IMR-90 (cell line): ENCODE data around the gene RTEL1. TPM values are rescaled to one million over a fixed set of nuclear protein-coding genes. Genes with fewer than 3 reads are reported as not detected.
A peak's percentile ranks its signal among the peaks of the same experiment; 100 is the strongest.

Experiments used
- ATAC-seq: fragments of 200-7000 bp; cut with Tn5 transposase; 2 replicates; pipeline ENCODE4 v1.9.1; 2020; ENCODE audit warnings: low read depth, mild to moderate bottlenecking, moderate library complexity
- BruUV-seq: library from RNA; stranded (reverse); fragments of 400-500 nt; replicated peaks from 2 replicates; lab custom pipeline; 2021; lab: Mats Ljungman, UMichigan
- CTCF ChIA-PET: fragments of 300-600 bp; formaldehyde crosslinking; extraction: SDS; loops from one replicate; lab custom pipeline; 2021; ENCODE audit warnings: antibody characterized with exemption; lab: Yijun Ruan, JAX
- POLR2A ChIA-PET: fragments of 300-600 bp; sonication (Branson Sonifier 250); formaldehyde crosslinking; loops from one replicate; lab custom pipeline; 2022; ENCODE audit warnings: antibody characterized with exemption; ENCODE audit not compliant: unreplicated experiment; lab: Charles Lee
- DNase-seq: peaks from one replicate; pipeline ENCODE4 v3.0.0; 2013
- H2AFZ ChIP-seq: replicated peaks from 2 replicates; pipeline ENCODE3; 2013; ENCODE audit warnings: low read length, mild to moderate bottlenecking; ENCODE audit not compliant: poor library complexity
- H2AK5ac ChIP-seq: 2 replicates; pipeline ENCODE4 v1.6.1; 2013; ENCODE audit warnings: low read depth, low read length, inconsistent platforms
- H2AK9ac ChIP-seq: replicated peaks from 2 replicates; pipeline ENCODE3; 2013; ENCODE audit warnings: mild to moderate bottlenecking, low read depth, low read length, moderate library complexity; ENCODE audit not compliant: poor library complexity
- H2BK120ac ChIP-seq: 2 replicates; pipeline ENCODE4 v1.6.1; 2013; ENCODE audit warnings: low read depth, low read length, inconsistent platforms
- H2BK15ac ChIP-seq: 3 replicates; pipeline ENCODE4 v1.6.1; 2013; ENCODE audit warnings: low read depth, low read length, inconsistent platforms
- H2BK20ac ChIP-seq: 2 replicates; pipeline ENCODE4 v1.6.1; 2013; ENCODE audit warnings: low read depth, mild to moderate bottlenecking, inconsistent platforms, low read length, moderate library complexity
- H2BK5ac ChIP-seq: 2 replicates; pipeline ENCODE4 v1.6.1; 2013; ENCODE audit warnings: mild to moderate bottlenecking, low read depth, low read length, inconsistent platforms; ENCODE audit not compliant: poor library complexity, severe bottlenecking
- H3K14ac ChIP-seq: replicated peaks from 2 replicates; pipeline ENCODE4 v1.6.1; 2013; ENCODE audit warnings: low read depth, low read length, inconsistent platforms
- H3K18ac ChIP-seq: 2 replicates; pipeline ENCODE4 v1.6.1; 2013; ENCODE audit warnings: low read depth, low read length, control low read depth
- H3K23ac ChIP-seq: 2 replicates; pipeline ENCODE4 v1.6.1; 2013; ENCODE audit warnings: low read depth, low read length, inconsistent platforms
- H3K27ac ChIP-seq: 2 replicates; pipeline ENCODE4 v1.5.1; 2013; ENCODE audit warnings: mild to moderate bottlenecking, control low read depth, low read length; ENCODE audit not compliant: insufficient read depth
- H3K27me3 ChIP-seq: 2 replicates; pipeline ENCODE4 v1.6.1; 2013; ENCODE audit warnings: low read length; ENCODE audit not compliant: control insufficient read depth, insufficient read depth
- H3K36me3 ChIP-seq: 2 replicates; pipeline ENCODE4 v1.6.1; 2013; ENCODE audit warnings: low read length, mixed read lengths; ENCODE audit not compliant: control insufficient read depth, insufficient read depth
- H3K4ac ChIP-seq: 2 replicates; pipeline ENCODE4 v1.6.1; 2013; ENCODE audit warnings: low read depth, low read length, inconsistent platforms
- H3K4me1 ChIP-seq: 2 replicates; pipeline ENCODE4 v1.6.1; 2013; ENCODE audit warnings: low read length, mixed read lengths; ENCODE audit not compliant: control insufficient read depth, insufficient read depth
- H3K4me2 ChIP-seq: 2 replicates; pipeline ENCODE4 v1.6.1; 2013; ENCODE audit warnings: low read depth, mild to moderate bottlenecking, control low read depth, low read length, moderate library complexity
- H3K4me3 ChIP-seq: 2 replicates; pipeline ENCODE4 v1.5.1; 2013; ENCODE audit warnings: low read depth, mild to moderate bottlenecking, control low read depth, low read length, moderate library complexity; ENCODE audit not compliant: insufficient read depth
- H3K56ac ChIP-seq: 2 replicates; pipeline ENCODE4 v1.6.1; 2013; ENCODE audit warnings: low read length, inconsistent platforms; ENCODE audit not compliant: insufficient read depth; ENCODE audit errors: extremely low read depth
- H3K79me1 ChIP-seq, 2 experiments: 2 replicates each; pipeline ENCODE4 v1.6.1; 2013; ENCODE audit warnings: low read length in 2 of 2, inconsistent platforms in 1 of 2, low read depth in 1 of 2
- H3K9ac ChIP-seq: 2 replicates; pipeline ENCODE4 v1.6.1; 2013; ENCODE audit warnings: low read depth, low read length, control low read depth
- H3K9me1 ChIP-seq: 2 replicates; pipeline ENCODE4 v1.6.1; 2013; ENCODE audit warnings: low read length, inconsistent platforms; ENCODE audit not compliant: insufficient read depth
- H3K9me3 ChIP-seq: 2 replicates; pipeline ENCODE4 v1.6.1; 2013; ENCODE audit warnings: low read length; ENCODE audit not compliant: control insufficient read depth, insufficient read depth
- H4K20me1 ChIP-seq: 2 replicates; pipeline ENCODE4 v1.6.1; 2013; ENCODE audit warnings: low read length, inconsistent platforms; ENCODE audit not compliant: insufficient read depth
- H4K5ac ChIP-seq: 2 replicates; pipeline ENCODE4 v1.6.1; 2013; ENCODE audit warnings: mild to moderate bottlenecking, low read depth, low read length, control low read depth
- H4K8ac ChIP-seq, 2 experiments: 2 replicates each; pipeline ENCODE4 v1.6.1; 2013; ENCODE audit warnings: low read depth in 2 of 2, low read length in 2 of 2, control low read depth in 1 of 2, inconsistent platforms in 1 of 2
- H4K91ac ChIP-seq: 2 replicates; pipeline ENCODE4 v1.6.1; 2013; ENCODE audit warnings: low read depth, low read length, inconsistent platforms; ENCODE audit not compliant: insufficient read depth
- CEBPB ChIP-seq: IDR thresholded peaks from 2 replicates; pipeline ENCODE4 v1.6.1; 2012; ENCODE audit warnings: low read depth, low read length, improper control_type of control experiment
- FOS ChIP-seq: fragments of 150-350 bp; IDR thresholded peaks from 2 replicates; pipeline ENCODE4 v1.6.1; 2016; ENCODE audit warnings: low read depth, low read length
- MXI1 ChIP-seq: IDR thresholded peaks from 2 replicates; pipeline ENCODE4 v1.6.1; 2012; ENCODE audit warnings: low read depth, mild to moderate bottlenecking, low read length, moderate library complexity, borderline replicate concordance
- WGBS, 2 experiments: methylation state at CpG; one replicate each; pipeline versions ENCODE4 v1.1.5 to v1.1.7; 2013; ENCODE audit warnings: missing lambda C conversion rate in 2 of 2; ENCODE audit not compliant: insufficient read length in 1 of 2; ENCODE audit errors: extremely low coverage in 2 of 2; 5-methylcytosine and 5-hydroxymethylcytosine counted together
- dilution Hi-C: fragments of 300-500 bp; cut with HindIII; formaldehyde crosslinking; loops from one replicate; pipeline ENCODE4 v1.14.3; 2018; ENCODE audit warnings: low sequenced_read_pairs; ENCODE audit not compliant: unreplicated experiment
- in situ Hi-C: fragments of 300-500 bp; cut with MboI; formaldehyde crosslinking; loops from 3 replicates; pipeline ENCODE4 v1.14.3; 2019; ENCODE audit warnings: low sequenced_read_pairs, inconsistent platforms, mixed read lengths
- intact Hi-C: fragments of 100-400 bp; cut with micrococcal nuclease; formaldehyde crosslinking; loops from 2 replicates; pipeline ENCODE4 v1.10.0; 2022
- polyA plus RNA-seq, 3 experiments: library from polyadenylated mRNA; depleted of rRNA; stranded (reverse); fragments of >200 nt; gene quantifications; 2 replicates each; pipeline ENCODE4 v1.2.3, GENCODE V29; 2012; ENCODE audit warnings: low replicate concordance in 1 of 3
- total RNA-seq: library from RNA; depleted of rRNA; stranded (reverse); fragments of >200 nt; gene quantifications from 2 replicates; pipeline ENCODE4 v1.2.3, GENCODE V29; 2012

Gene RTEL1
- total and polyA plus RNA-seq, 2 of the 4 experiments (the other 2 are of a cell fraction): 14.7 to 18.8 TPM

DNA sequence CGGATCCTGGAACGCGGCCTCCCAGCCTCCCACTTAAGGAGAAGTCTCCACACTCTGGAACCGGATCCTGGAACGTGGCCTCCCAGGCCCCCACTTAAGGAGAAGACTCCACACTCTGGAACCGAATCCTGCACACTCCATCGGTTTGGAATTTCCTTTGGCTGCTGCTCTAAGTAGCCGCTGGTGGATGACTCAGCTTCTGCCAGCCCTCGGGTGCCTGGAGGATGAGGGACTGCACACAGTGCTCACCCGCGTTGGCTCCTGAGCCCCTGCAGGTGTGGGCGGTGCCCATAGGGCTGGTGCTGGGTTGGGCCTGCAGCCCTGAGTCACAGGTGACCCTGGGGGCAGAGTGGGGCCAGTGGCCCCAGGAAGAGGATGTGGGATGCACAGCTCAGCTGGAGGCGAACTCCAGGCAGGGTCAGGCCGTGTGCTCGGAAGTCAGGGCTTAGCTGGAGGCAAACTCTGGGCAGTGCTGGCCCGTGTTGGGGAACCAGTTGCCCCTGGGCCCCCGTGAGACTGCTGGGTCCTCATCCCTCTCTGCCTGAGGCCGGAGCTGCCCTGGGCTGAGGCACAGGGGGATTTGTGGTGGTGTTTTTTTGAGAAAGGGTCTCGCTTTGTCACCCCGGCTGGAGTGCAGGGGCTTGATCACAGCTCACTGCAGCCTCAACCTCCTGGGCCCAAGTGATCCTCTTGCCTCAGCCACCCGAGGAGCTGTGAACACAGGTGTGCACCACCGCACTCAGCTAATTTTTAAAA, 24.4 kb downstream of the RTEL1 start (continued):
- no peak for TF ChIP-seq MXI1
- no peak for TF ChIP-seq CEBPB

DNA sequence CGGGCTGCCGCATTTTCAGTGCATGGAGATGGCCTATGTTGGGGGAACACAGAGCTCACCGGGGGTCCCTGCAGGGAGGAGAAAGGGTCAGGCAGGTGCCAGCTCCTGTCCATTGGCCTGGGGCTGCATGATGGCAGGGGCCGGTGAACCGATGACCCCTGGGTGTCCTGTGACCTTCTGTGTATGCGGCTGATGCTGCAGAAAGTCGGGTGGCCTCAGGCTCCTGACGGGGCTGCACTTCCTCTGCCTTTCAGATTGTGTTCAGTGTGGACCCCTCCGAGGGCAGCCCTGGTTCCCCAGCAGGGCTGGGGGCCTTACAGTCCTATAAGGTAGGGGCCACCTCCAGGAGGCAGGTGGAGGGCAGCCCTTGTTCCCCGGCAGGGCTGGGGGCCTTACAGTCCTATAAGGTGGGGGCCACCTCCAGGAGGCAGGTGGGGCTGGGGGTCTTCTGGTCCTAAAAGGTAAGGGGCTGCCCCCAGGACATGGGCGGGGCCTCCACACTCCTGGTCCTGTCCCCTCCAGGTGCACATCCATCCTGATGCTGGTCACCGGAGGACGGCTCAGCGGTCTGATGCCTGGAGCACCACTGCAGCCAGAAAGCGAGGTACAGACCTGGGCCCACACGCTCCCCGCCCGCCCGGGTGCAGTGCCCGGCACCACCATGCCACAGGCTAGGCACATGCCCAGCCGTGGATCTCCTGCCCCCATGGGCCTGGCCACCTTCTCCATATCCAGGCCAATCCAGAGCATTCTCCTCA, 27.3 kb downstream of the RTEL1 start:
- Histone ChIP-seq H4K91ac (peak overlapping the region; percentile 92), H3K36me3 (peaks cover 7% of the 10 kb centered on the region; the same call in 1 of the 2 replicates), H2AK5ac (peak overlapping the region; percentile 99), H2BK120ac (peak overlapping the region; percentile 95), H3K4ac (peak overlapping the region; percentile 98), H3K23ac (peak overlapping the region; percentile 24; the same call in 1 of the 2 replicates), H4K20me1 (no peaks in the 10 kb centered on the region), H3K9ac (no peak overlapping the region), H4K5ac (peak overlapping the region; percentile 57; the same call in 1 of the 2 replicates), H2BK15ac (peak overlapping the region; percentile 42; the same call in 1 of the 3 replicates), H3K27ac (no peak overlapping the region), H2AK9ac (peak overlapping the region; percentile 90), H2BK5ac (peak overlapping the region; percentile 96), H3K9me1 (peaks cover 27% of the 10 kb centered on the region), H3K4me1 (peaks cover 31% of the 10 kb centered on the region), H3K9me3 (no peaks in the 10 kb centered on the region), H3K27me3 (no peaks in the 10 kb centered on the region), H3K18ac (no peak overlapping the region), H3K14ac (peak overlapping the region; percentile 73; the same call in 1 of the 2 replicates), H3K79me1 (peaks cover 10 to 44% of the 10 kb centered on the region in 2 experiments; a peak in 3 of 4 replicates), H2BK20ac (peak overlapping the region; percentile 82), H4K8ac (peak overlapping the region; percentile 83 to 98; a peak in 3 of 4 replicates), H3K4me2 (no peak overlapping the region), H3K56ac (no peak overlapping the region), H3K4me3 (no peak overlapping the region), H2AFZ (peak overlapping the region; percentile 92)
- POLR2A ChIA-PET: interaction anchor here (0.5 kb wide), 1 partner anchor 165 kb away, joined by 6 read pairs; no protein-coding TSS in a partner anchor
- WGBS, 2 experiments: 95% methylated on average over 11 of the region's 21 CpGs; no CpG with 5 or more reads in 1 of the 2 experiments
- in situ Hi-C loops: no loop called here
- dilution Hi-C loops: no loop called here
- intact Hi-C loops: no loop called here
- DNase-seq: no peak
- CTCF ChIA-PET: no interaction called here
- ATAC-seq: no peak
- TF ChIP-seq FOS: no peak
- BruUV-seq: no TSS peak
